ENCODE results near the gene SLC66A1. TPM values are rescaled to one million over a fixed set of nuclear protein-coding genes. Genes with fewer than 3 reads are reported as not detected.

SLC66A1 gene
- polyA plus RNA-seq, 3 donors from 2014 or later: 2.4 to 10.2 (median 3.3) TPM

Other genes starting within 250 kb of the SLC66A1 start
- gene UBR4, start 102.1 kb upstream of the SLC66A1 start, polyA plus RNA-seq: 10 to 100 TPM in 1 of 3 donors, 1 to 10 TPM in 2; 1.5 to 23.7 (median 8.0) TPM
- 10 to 100 TPM; 18.6 to 44.1 (median 32.2) TPM for gene EMC1, start 60.8 kb upstream of the SLC66A1 start, polyA plus RNA-seq
- gene MRTO4, start 60.5 kb upstream of the SLC66A1 start, polyA plus RNA-seq: 10 to 100 TPM in 2 of 3 donors, 1 to 10 TPM in 1; 9.1 to 21.8 (median 17.1) TPM
- gene AKR7A3, start 23.6 kb upstream of the SLC66A1 start, polyA plus RNA-seq: not detected
- 100 to 1,000 TPM; 130 to 217 (median 153) TPM for gene AKR7A2, start 182 bp upstream of the SLC66A1 start, polyA plus RNA-seq
- gene CAPZB, start 173.2 kb downstream of the SLC66A1 start, polyA plus RNA-seq: 100 to 1,000 TPM; 447 to 644 (median 455) TPM

Measured in immature natural killer cell (primary cell).